ENCODE data around the gene ZNF554. TPM values are rescaled to one million over a fixed set of nuclear protein-coding genes. Genes with fewer than 3 reads are reported as not detected.

Gene ZNF554
- total and polyA plus RNA-seq, 2 of the 8 experiments (the other 6 are each of a cell fraction or from before 2014, with no cell fraction given): 1.8 to 5.7 TPM

- TF ChIP-seq ASH2L (IDR thresholded peaks at IDR 0.05; ENCODE audit: low read length) (no peak), CTBP2 (IDR thresholded peaks at IDR 0.05; ENCODE audit: borderline replicate concordance, insufficient read depth, insufficient read length, low read length) (no peak), KDM4A (IDR thresholded peaks at IDR 0.05; ENCODE audit: low read depth, low read length, severe bottlenecking) (no peak), CREB1 (IDR thresholded peaks at IDR 0.05) (no peak), SP4 (IDR thresholded peaks at IDR 0.05; ENCODE audit: low read length) (no peak)
Observed at GRCh38 chr19:2827840-2828489, 8.3 kb downstream of the ZNF554 start (continued).
